HG03045 (cell line): ENCODE measurements around the gene TERB1.

Experiments used
- ATAC-seq: cut with Tn5 transposase; IDR thresholded peaks from one replicate; pipeline ENCODE4 v1.9.1; 2021; ENCODE audit warnings: mild to moderate bottlenecking, moderate library complexity; ENCODE audit not compliant: unreplicated experiment

Gene TERB1

DNA sequence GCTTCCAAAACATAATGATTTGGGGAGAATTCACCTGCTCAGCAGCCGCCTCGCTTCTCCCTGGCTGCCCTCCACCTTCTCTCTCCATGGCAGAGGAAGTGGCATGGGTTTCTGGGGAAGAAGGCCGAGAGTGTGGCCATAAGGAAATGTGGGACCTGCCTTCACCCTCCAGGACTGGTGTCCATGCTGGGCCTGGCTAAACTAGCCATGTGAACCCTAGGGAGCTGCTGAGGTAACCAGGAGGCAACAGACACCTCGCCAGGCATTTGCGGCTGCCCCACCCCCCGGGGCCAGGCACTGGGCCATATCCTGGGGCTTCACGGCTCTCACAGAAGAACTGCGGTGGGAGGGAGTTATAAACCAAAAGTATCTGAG, 94.9 kb downstream of the TERB1 start:
- no peak for ATAC-seq

- ATAC-seq: no peak
Observed at GRCh38 chr16:66705790-66706505, 95.4 kb downstream of the TERB1 start.
